Duodenal mucosa (tissue), 2 donors: ENCODE measurements around the gene SERTM2.
"Not testable (repeated sequence)": the region's sequence is repeated elsewhere in the genome, so short reads cannot be mapped to it uniquely, and the experiment has no call there.

Experiments used
- H3K27ac ChIP-seq: one replicate; pipeline ENCODE4 v1.7.0; 2013; ENCODE audit warnings: low read depth, low read length
- H3K27me3 ChIP-seq, 2 donors: one replicate each; pipeline ENCODE4 v1.7.0; 2013; ENCODE audit warnings: low read length in 2 of 2, control low read depth in 1 of 2; ENCODE audit not compliant: insufficient read depth in 2 of 2, control insufficient read depth in 1 of 2
- H3K36me3 ChIP-seq, 2 donors: one replicate each; pipeline ENCODE4 v1.7.0; 2013; ENCODE audit warnings: low read length in 2 of 2, control low read depth in 1 of 2; ENCODE audit not compliant: insufficient read depth in 2 of 2, control insufficient read depth in 1 of 2
- H3K4me1 ChIP-seq, 2 donors: one replicate each; pipeline ENCODE4 v1.7.0; 2013; ENCODE audit warnings: low read length in 2 of 2, control low read depth in 1 of 2; ENCODE audit not compliant: insufficient read depth in 2 of 2, control insufficient read depth in 1 of 2
- H3K4me3 ChIP-seq, 2 donors: one replicate each; pipeline ENCODE4 v1.7.0; 2013; ENCODE audit warnings: low read length in 2 of 2, low read depth in 1 of 2
- H3K9ac ChIP-seq, 2 donors: one replicate each; pipeline ENCODE4 v1.7.0; 2013; ENCODE audit warnings: low read length in 2 of 2, low read depth in 1 of 2
- H3K9me3 ChIP-seq, 2 donors: one replicate each; pipeline ENCODE4 v1.7.0; 2013; ENCODE audit warnings: low read length in 2 of 2, control low read depth in 1 of 2; ENCODE audit not compliant: control insufficient read depth in 1 of 2

SERTM2 gene

GRCh38 chrX:111549235-111549634, 37.8 kb downstream of the SERTM2 start:
- not testable (repeated sequence) for H3K27me3 ChIP-seq, H3K9me3 ChIP-seq, H3K4me3 ChIP-seq, H3K36me3 ChIP-seq, H3K4me1 ChIP-seq, H3K27ac ChIP-seq, H3K9ac ChIP-seq

- H3K27ac ChIP-seq = no peak overlapping the region
- no peaks in the 10 kb centered on the region for H3K9me3 ChIP-seq
- H3K9ac ChIP-seq = no peak overlapping the region
- H3K4me1 ChIP-seq = no peaks in the 10 kb centered on the region
- no peak overlapping the region for H3K4me3 ChIP-seq
- no peaks in the 10 kb centered on the region for H3K27me3 ChIP-seq
- no peaks in the 10 kb centered on the region for H3K36me3 ChIP-seq
These were observed 44.0 kb downstream of the SERTM2 start for GRCh38 chrX:111555406-111555958.

- Histone ChIP-seq H3K4me3 (no peak overlapping the region), H3K36me3 (no peaks in the 10 kb centered on the region), H3K9ac (no peak overlapping the region), H3K4me1 (no peaks in the 10 kb centered on the region), H3K27me3 (no peaks in the 10 kb centered on the region), H3K9me3 (no peaks in the 10 kb centered on the region), H3K27ac (no peak overlapping the region)
These were observed 49.4 kb downstream of the SERTM2 start for GRCh38 chrX:111560801-111561200.

GRCh38 chrX:111561851-111562250, 50.4 kb downstream of the SERTM2 start:
- Histone ChIP-seq H3K9ac (no peak overlapping the region), H3K4me1 (no peaks in the 10 kb centered on the region), H3K27me3 (no peaks in the 10 kb centered on the region), H3K4me3 (no peak overlapping the region), H3K27ac (no peak overlapping the region), H3K36me3 (no peaks in the 10 kb centered on the region), H3K9me3 (no peaks in the 10 kb centered on the region)

- Histone ChIP-seq H3K9ac (no peak overlapping the region), H3K27ac (no peak overlapping the region)
These were observed 56.3 kb downstream of the SERTM2 start for GRCh38 chrX:111567542-111568255.

GRCh38 chrX:111568354-111568753, 56.9 kb downstream of the SERTM2 start:
- H3K4me1 ChIP-seq = no peaks in the 10 kb centered on the region
- no peak overlapping the region for H3K27ac ChIP-seq
- no peaks in the 10 kb centered on the region for H3K36me3 ChIP-seq
- no peaks in the 10 kb centered on the region for H3K27me3 ChIP-seq
- no peak overlapping the region for H3K9ac ChIP-seq
- H3K9me3 ChIP-seq = no peaks in the 10 kb centered on the region
- H3K4me3 ChIP-seq = no peak overlapping the region

More at GRCh38 chrX:111567542-111568255, 56.3 kb downstream of the SERTM2 start:
- Histone ChIP-seq H3K9me3 (no peaks in the 10 kb centered on the region), H3K36me3 (no peaks in the 10 kb centered on the region), H3K27me3 (no peaks in the 10 kb centered on the region), H3K4me1 (no peaks in the 10 kb centered on the region), H3K4me3 (no peak overlapping the region)

GRCh38 chrX:111568817-111569216, 57.4 kb downstream of the SERTM2 start:
- no peaks in the 10 kb centered on the region for H3K27me3 ChIP-seq
- H3K4me3 ChIP-seq = no peak overlapping the region
- H3K9me3 ChIP-seq = no peaks in the 10 kb centered on the region
- H3K27ac ChIP-seq = no peak overlapping the region
- no peak overlapping the region for H3K9ac ChIP-seq
- H3K4me1 ChIP-seq = no peaks in the 10 kb centered on the region
- no peaks in the 10 kb centered on the region for H3K36me3 ChIP-seq
